A549 (cell line): Measurements from ENCODE around the gene DDB1. TPM values are rescaled to one million over a fixed set of nuclear protein-coding genes. Genes with fewer than 3 reads are reported as not detected.

Experiments used
- ATAC-seq, 2 experiments: fragments of 200-7000 bp in 1 of 2; fragments of >200 bp in 1 of 2; cut with Nextera tagmentation in 1 of 2; cut with Tn5 transposase in 1 of 2; 3 replicates each; pipeline versions ENCODE4 v1.8.0 to v1.9.1; 2018 to 2020; ENCODE audit warnings: mild to moderate bottlenecking in 1 of 2, moderate library complexity in 1 of 2
- CTCF ChIA-PET: fragments of 300-600 bp; sonication (Branson Sonifier 250); formaldehyde crosslinking; extraction: SDS; loops from one replicate; lab custom pipeline; 2021; ENCODE audit warnings: antibody characterized with exemption, inconsistent platforms; lab: Yijun Ruan, JAX
- POLR2A ChIA-PET: fragments of 350-600 bp; formaldehyde crosslinking; extraction: SDS; loops from one replicate; lab custom pipeline; 2021; ENCODE audit warnings: antibody characterized with exemption, inconsistent platforms; lab: Yijun Ruan, JAX
- DNase-seq, 2 experiments: peaks; one replicate each; pipeline versions ENCODE4 v3.0.0 to v3.0.0-alpha.2; 2011 to 2016; ENCODE audit warnings: low read depth in 1 of 2, low spot score in 1 of 2
- FAIRE-seq: peaks from 2 replicates; lab custom pipeline; 2011; peaks lifted over from hg19 to GRCh38; lab: Jason Lieb, UNC
- H3K27ac ChIP-seq, 2 experiments: fragments of >200 bp; sonication (Bioruptor Twin); formaldehyde crosslinking; 3 replicates each; pipeline ENCODE4 v1.5.1; 2016 to 2017
- H3K4me1 ChIP-seq: fragments of >200 bp; sonication (Bioruptor Twin); formaldehyde crosslinking; 3 replicates; pipeline ENCODE4 v1.6.1; 2016
- H3K4me2 ChIP-seq: fragments of >200 bp; sonication (Bioruptor Twin); formaldehyde crosslinking; 3 replicates; pipeline ENCODE4 v1.6.1; 2016
- H3K4me3 ChIP-seq: fragments of >200 bp; sonication (Bioruptor Twin); formaldehyde crosslinking; 3 replicates; pipeline ENCODE4 v1.5.1; 2016
- H3K9me3 ChIP-seq: fragments of >200 bp; sonication (Bioruptor Twin); formaldehyde crosslinking; 3 replicates; pipeline ENCODE4 v1.6.1; 2016
- CBX2 ChIP-seq: fragments of 200-600 bp; sonication (generic); IDR thresholded peaks from 2 replicates; pipeline ENCODE4 v1.6.1; 2016; ENCODE audit warnings: low read depth, mild to moderate bottlenecking, borderline replicate concordance
- CBX8 ChIP-seq: fragments of 200-600 bp; sonication (generic); IDR thresholded peaks from 2 replicates; pipeline ENCODE4 v1.6.1; 2016
- EHF ChIP-seq: fragments of 250-450 bp; sonication (Bioruptor Pico); IDR thresholded peaks from 2 replicates; pipeline ENCODE4 v1.5.0; 2020; ENCODE audit warnings: mild to moderate bottlenecking
- ESRRA ChIP-seq: fragments of 150-350 bp; IDR thresholded peaks from 2 replicates; pipeline ENCODE4 v1.6.1; 2014; ENCODE audit warnings: mild to moderate bottlenecking, low read length, borderline replicate concordance
- FOXS1 ChIP-seq: fragments of 250-450 bp; sonication (Bioruptor Pico); IDR thresholded peaks from 2 replicates; pipeline ENCODE4 v1.5.0; 2020; ENCODE audit warnings: mild to moderate bottlenecking, moderate library complexity
- GATA3 ChIP-seq: IDR thresholded peaks from 2 replicates; pipeline ENCODE4 v1.6.1; 2012; ENCODE audit warnings: borderline replicate concordance
- HDAC2 ChIP-seq: fragments of 200-600 bp; sonication (generic); IDR thresholded peaks from 2 replicates; pipeline ENCODE4 v1.6.1; 2016
- HEYL ChIP-seq: fragments of 250-450 bp; sonication (Bioruptor Pico); IDR thresholded peaks from 2 replicates; pipeline ENCODE4 v1.8.0; 2021; ENCODE audit warnings: mild to moderate bottlenecking, moderate library complexity
- HOXB13 ChIP-seq: fragments of 250-450 bp; sonication (Bioruptor Pico); IDR thresholded peaks from 2 replicates; pipeline ENCODE4 v1.5.0; 2020; ENCODE audit warnings: low read depth, mild to moderate bottlenecking, moderate library complexity
- HOXB5 ChIP-seq: fragments of 250-450 bp; sonication (Bioruptor Pico); IDR thresholded peaks from 2 replicates; pipeline ENCODE4 v1.5.0; 2020; ENCODE audit warnings: mild to moderate bottlenecking, moderate library complexity
- JUN ChIP-seq, 2 experiments: fragments of >200 bp; sonication (Bioruptor Twin); formaldehyde crosslinking; IDR thresholded peaks; 2 replicates in 1 of 2; 3 replicates in 1 of 2; pipeline ENCODE4 v1.6.1; 2016 to 2017
- MYC ChIP-seq: IDR thresholded peaks from 2 replicates; pipeline ENCODE4 v1.6.1; 2012; ENCODE audit warnings: mild to moderate bottlenecking, inconsistent platforms, low read length, improper control_type of control experiment, borderline replicate concordance
- NFE2L2 ChIP-seq: fragments of 150-350 bp; conservative IDR thresholded peaks from 2 replicates; pipeline ENCODE4 v1.6.1; 2014; ENCODE audit warnings: low read length
- NPAS2 ChIP-seq: fragments of 250-450 bp; sonication (Bioruptor Pico); IDR thresholded peaks from 2 replicates; pipeline ENCODE4 v1.8.0; 2022; ENCODE audit warnings: mild to moderate bottlenecking, moderate library complexity, borderline replicate concordance
- NR3C1 ChIP-seq: fragments of >200 bp; sonication (Bioruptor Twin); formaldehyde crosslinking; IDR thresholded peaks from 3 replicates; pipeline ENCODE4 v1.6.1; 2017
- PHF8 ChIP-seq: fragments of 200-600 bp; sonication (generic); IDR thresholded peaks from 2 replicates; pipeline ENCODE4 v1.6.1; 2016; ENCODE audit warnings: low read depth, mild to moderate bottlenecking, antibody characterized with exemption, moderate library complexity, borderline replicate concordance
- RCOR1 ChIP-seq: fragments of 150-350 bp; IDR thresholded peaks from 2 replicates; pipeline ENCODE4 v1.6.1; 2014; ENCODE audit warnings: antibody characterized with exemption, low read length, low read depth
- RFX5 ChIP-seq: fragments of 450-650 bp; IDR thresholded peaks from 2 replicates; pipeline ENCODE4 v1.7.1; 2014; ENCODE audit warnings: antibody characterized with exemption, mild to moderate bottlenecking, moderate library complexity
- TFCP2L1 ChIP-seq: fragments of 250-450 bp; sonication (Bioruptor Pico); IDR thresholded peaks from 2 replicates; pipeline ENCODE4 v1.5.0; 2021; ENCODE audit warnings: mild to moderate bottlenecking
- ZNF302 ChIP-seq: fragments of 250-450 bp; sonication (Bioruptor Pico); IDR thresholded peaks from 2 replicates; pipeline ENCODE4 v1.9.0; 2021; ENCODE audit warnings: inconsistent platforms, mild to moderate bottlenecking, moderate library complexity
- ZSCAN20 ChIP-seq: fragments of 250-450 bp; sonication (Bioruptor Pico); IDR thresholded peaks from 2 replicates; pipeline ENCODE4 v1.8.0; 2022; ENCODE audit warnings: mild to moderate bottlenecking, moderate library complexity
- WGBS: methylation state at CpG from one replicate; pipeline ENCODE4 v1.1.6; 2017; ENCODE audit errors: missing lambda C conversion rate; 5-methylcytosine and 5-hydroxymethylcytosine counted together
- polyA plus RNA-seq, 4 experiments: library from polyadenylated mRNA; depleted of rRNA in 3 of 4; stranded (reverse); fragments of >200 nt; fragmentation: RNase III in 1 of 4; extraction: RNeasy Plus Mini Kit Qiagen cat#74134 plus additional on column Dnase treatment in 1 of 4; gene quantifications; 2 replicates in 3 of 4; 3 replicates in 1 of 4; pipeline ENCODE4 v1.2.3, GENCODE V29; 2011 to 2017
- TF ChIP-seq, protein P1 (sequence below): fragments of 200-600 bp; sonication (generic); IDR thresholded peaks from 2 replicates; pipeline ENCODE4 v1.6.1; 2016; ENCODE audit warnings: antibody characterized with exemption, mild to moderate bottlenecking, moderate library complexity
- TF ChIP-seq, protein P2 (sequence below): fragments of 450-650 bp; IDR thresholded peaks from 2 replicates; pipeline ENCODE4 v1.6.1; 2014; ENCODE audit warnings: antibody characterized with exemption
- TF ChIP-seq, protein P3 (sequence below): IDR thresholded peaks from 2 replicates; pipeline ENCODE4 v1.6.1; 2012; ENCODE audit warnings: low read depth, borderline replicate concordance
- TF ChIP-seq, protein P4 (sequence below): IDR thresholded peaks from 2 replicates; pipeline ENCODE4 v1.6.1; 2012
- TF ChIP-seq, protein P5 (sequence below): fragments of >200 bp; sonication (Bioruptor Twin); formaldehyde crosslinking; IDR thresholded peaks from 3 replicates; pipeline ENCODE4 v1.5.1; 2016
- TF ChIP-seq, protein P6 (sequence below): fragments of 250-450 bp; sonication (Bioruptor Pico); IDR thresholded peaks from 2 replicates; pipeline ENCODE4 v1.5.0; 2021; ENCODE audit warnings: mild to moderate bottlenecking, moderate library complexity, borderline replicate concordance

Gene DDB1
- polyA plus RNA-seq, 2 of the 4 experiments (the other 2 are of a cell fraction) = 149 to 222 TPM

DNA sequence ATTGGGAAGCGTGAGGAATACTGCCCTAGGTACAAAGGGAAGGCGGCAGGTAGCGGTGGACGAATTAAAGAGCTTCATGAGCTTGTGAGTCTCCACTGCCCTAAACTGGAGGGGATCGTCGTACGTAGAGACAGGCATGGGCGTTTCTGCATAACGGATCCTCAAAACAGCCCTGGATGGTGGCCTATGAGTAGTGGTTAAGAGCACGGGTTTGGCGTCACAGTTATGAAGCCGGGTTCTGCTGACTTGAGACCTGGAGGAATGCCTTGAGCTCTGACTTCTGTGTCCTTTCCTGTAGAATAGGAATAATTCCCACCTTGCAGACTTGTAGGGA is 29.6 kb upstream of the DDB1 start:
- Histone ChIP-seq H3K4me2 (peak overlapping the region; percentile 83), H3K27ac (peak overlapping the region; percentile 96 to 97), H3K4me3 (peak overlapping the region; percentile 82), H3K4me1 (peaks cover 15% of the 10 kb centered on the region; the same call in 2 of the 3 replicates), H3K9me3 (no peaks in the 10 kb centered on the region)
- ChIA-PET CTCF (interaction anchor here (1.0 to 33.1 kb wide), 7 partner anchors 10 to 108 kb away, joined by 3 to 521 read pairs (median 16); partner anchors contain the start of genes CPSF7, DDB1, SDHAF2 and TKFC), POLR2A (interaction anchor here (0.8 to 5.2 kb wide), 18 partner anchors 8 to 68 kb away, joined by 3 to 67 read pairs (median 14); partner anchors contain the start of genes CPSF7, DDB1, SDHAF2 and TKFC)
- ATAC-seq (peak; percentile 25 to 38), FAIRE-seq (no peak), DNase-seq (peak; percentile 48 to 49)
- TF ChIP-seq HDAC2 (no peak), FOXS1 (CRISPR knock-in tag) (no peak), CBX8 (no peak), ZNF302 (CRISPR knock-in tag) (no peak), ESRRA (no peak), RCOR1 (no peak), HOXB13 (CRISPR knock-in tag) (no peak), JUN (IDR thresholded peaks at IDR 0.05) (no peak; a peak in 2 of 5 replicates)
- TF ChIP-seq, protein P1, sequence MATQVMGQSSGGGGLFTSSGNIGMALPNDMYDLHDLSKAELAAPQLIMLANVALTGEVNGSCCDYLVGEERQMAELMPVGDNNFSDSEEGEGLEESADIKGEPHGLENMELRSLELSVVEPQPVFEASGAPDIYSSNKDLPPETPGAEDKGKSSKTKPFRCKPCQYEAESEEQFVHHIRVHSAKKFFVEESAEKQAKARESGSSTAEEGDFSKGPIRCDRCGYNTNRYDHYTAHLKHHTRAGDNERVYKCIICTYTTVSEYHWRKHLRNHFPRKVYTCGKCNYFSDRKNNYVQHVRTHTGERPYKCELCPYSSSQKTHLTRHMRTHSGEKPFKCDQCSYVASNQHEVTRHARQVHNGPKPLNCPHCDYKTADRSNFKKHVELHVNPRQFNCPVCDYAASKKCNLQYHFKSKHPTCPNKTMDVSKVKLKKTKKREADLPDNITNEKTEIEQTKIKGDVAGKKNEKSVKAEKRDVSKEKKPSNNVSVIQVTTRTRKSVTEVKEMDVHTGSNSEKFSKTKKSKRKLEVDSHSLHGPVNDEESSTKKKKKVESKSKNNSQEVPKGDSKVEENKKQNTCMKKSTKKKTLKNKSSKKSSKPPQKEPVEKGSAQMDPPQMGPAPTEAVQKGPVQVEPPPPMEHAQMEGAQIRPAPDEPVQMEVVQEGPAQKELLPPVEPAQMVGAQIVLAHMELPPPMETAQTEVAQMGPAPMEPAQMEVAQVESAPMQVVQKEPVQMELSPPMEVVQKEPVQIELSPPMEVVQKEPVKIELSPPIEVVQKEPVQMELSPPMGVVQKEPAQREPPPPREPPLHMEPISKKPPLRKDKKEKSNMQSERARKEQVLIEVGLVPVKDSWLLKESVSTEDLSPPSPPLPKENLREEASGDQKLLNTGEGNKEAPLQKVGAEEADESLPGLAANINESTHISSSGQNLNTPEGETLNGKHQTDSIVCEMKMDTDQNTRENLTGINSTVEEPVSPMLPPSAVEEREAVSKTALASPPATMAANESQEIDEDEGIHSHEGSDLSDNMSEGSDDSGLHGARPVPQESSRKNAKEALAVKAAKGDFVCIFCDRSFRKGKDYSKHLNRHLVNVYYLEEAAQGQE = no peak
- TF ChIP-seq, protein P2, sequence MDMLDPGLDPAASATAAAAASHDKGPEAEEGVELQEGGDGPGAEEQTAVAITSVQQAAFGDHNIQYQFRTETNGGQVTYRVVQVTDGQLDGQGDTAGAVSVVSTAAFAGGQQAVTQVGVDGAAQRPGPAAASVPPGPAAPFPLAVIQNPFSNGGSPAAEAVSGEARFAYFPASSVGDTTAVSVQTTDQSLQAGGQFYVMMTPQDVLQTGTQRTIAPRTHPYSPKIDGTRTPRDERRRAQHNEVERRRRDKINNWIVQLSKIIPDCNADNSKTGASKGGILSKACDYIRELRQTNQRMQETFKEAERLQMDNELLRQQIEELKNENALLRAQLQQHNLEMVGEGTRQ = no peak
- WGBS = 2% methylated on average over 12 of the region's 12 CpGs

DNA sequence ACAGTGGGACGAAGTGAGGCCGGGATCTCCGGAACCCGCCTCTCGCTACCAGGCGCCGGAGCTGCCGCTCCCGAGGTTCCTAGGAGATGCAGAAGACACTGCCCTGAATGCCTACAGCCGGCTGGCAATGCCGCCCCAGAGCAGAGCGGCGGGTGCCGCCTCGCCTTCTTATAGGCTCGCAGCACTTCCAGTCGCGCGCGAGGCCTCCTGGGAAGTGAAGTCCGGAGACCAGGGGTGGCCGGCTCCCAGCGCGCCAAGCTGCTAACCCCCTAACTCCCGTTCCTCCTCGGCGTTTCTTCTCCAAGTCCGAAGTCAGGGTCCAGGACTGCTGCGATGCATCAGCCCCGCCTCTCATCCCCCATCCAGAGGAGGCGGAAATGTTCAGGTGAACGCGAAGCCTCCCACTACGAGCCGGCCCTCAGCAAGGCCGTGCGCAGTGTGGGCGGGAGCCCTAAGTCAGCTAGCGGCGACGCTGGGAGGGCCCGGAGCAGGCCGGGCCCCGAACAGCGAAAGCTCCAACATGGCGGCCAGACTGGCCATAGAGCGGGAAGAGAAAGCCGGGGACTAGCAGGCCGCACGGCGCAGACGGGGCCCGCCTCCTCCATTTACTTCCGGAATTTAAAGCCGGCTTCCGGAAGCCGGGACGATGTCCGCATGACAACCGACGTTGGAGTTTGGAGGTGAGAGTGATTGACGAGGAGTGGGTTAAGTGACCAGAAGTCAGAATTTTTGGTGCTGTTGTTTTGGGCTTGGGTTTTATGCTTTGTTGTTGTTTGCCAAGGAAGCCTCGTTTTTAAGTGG is 29.0 kb upstream of the DDB1 start, which contains the start of the genes CYB561A3 and TMEM138:
TSS of gene CYB561A3 (minus strand) at position 142 of the 801 bp plus-strand sequence. CDS start 5,169 bp downstream, outside the sequence.
TSS of gene TMEM138 (plus strand) at position 634 of the 801 bp plus-strand sequence. CDS start 2,017 bp downstream, outside the sequence.
- ChIA-PET CTCF (interaction anchor here (1.0 to 33.1 kb wide), 8 partner anchors 9 to 107 kb away, joined by 3 to 521 read pairs (median 10); partner anchors contain the start of genes CPSF7, DDB1, SDHAF2 and TKFC), POLR2A (interaction anchor here (0.6 to 5.2 kb wide), 23 partner anchors 8 to 1212 kb away, joined by 3 to 67 read pairs (median 8); partner anchors contain the start of genes CPSF7, DDB1, EEF1G and SDHAF2)
- peak within 1 kb of the TSS; percentile 83 for H3K4me2 ChIP-seq
- 1% methylated on average over 44 of the region's 63 CpGs for WGBS
- H3K4me3 ChIP-seq = peak within 1 kb of the TSS; percentile 82
- DNase-seq = peak; percentile 95 to 96
- no peaks in the 10 kb centered on the region for H3K9me3 ChIP-seq
- ATAC-seq = peak; percentile 98
- no peak for FAIRE-seq
- peaks cover 15% of the 10 kb centered on the region; the same call in 2 of the 3 replicates for H3K4me1 ChIP-seq
- H3K27ac ChIP-seq = peak within 1 kb of the TSS; percentile 96 to 97
- TF ChIP-seq FOXS1 (CRISPR knock-in tag) (no peak), PHF8 (peak; percentile 96), EHF (no peak), NFE2L2 (no peak), GATA3 (no peak), HEYL (CRISPR knock-in tag) (no peak), ZSCAN20 (CRISPR knock-in tag) (no peak), NR3C1 (no peak), HOXB5 (CRISPR knock-in tag) (no peak), TFCP2L1 (no peak), RFX5 (no peak; the same call in none of the 2 replicates), CBX2 (no peak), MYC (peak; percentile 18; the same call in 1 of the 2 replicates), RCOR1 (no peak), NPAS2 (no peak)
- TF ChIP-seq, protein P3, sequence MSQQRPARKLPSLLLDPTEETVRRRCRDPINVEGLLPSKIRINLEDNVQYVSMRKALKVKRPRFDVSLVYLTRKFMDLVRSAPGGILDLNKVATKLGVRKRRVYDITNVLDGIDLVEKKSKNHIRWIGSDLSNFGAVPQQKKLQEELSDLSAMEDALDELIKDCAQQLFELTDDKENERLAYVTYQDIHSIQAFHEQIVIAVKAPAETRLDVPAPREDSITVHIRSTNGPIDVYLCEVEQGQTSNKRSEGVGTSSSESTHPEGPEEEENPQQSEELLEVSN = peak; percentile 97
- TF ChIP-seq, protein P4, sequence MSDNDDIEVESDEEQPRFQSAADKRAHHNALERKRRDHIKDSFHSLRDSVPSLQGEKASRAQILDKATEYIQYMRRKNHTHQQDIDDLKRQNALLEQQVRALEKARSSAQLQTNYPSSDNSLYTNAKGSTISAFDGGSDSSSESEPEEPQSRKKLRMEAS = peak; percentile 90
- TF ChIP-seq, protein P5, sequence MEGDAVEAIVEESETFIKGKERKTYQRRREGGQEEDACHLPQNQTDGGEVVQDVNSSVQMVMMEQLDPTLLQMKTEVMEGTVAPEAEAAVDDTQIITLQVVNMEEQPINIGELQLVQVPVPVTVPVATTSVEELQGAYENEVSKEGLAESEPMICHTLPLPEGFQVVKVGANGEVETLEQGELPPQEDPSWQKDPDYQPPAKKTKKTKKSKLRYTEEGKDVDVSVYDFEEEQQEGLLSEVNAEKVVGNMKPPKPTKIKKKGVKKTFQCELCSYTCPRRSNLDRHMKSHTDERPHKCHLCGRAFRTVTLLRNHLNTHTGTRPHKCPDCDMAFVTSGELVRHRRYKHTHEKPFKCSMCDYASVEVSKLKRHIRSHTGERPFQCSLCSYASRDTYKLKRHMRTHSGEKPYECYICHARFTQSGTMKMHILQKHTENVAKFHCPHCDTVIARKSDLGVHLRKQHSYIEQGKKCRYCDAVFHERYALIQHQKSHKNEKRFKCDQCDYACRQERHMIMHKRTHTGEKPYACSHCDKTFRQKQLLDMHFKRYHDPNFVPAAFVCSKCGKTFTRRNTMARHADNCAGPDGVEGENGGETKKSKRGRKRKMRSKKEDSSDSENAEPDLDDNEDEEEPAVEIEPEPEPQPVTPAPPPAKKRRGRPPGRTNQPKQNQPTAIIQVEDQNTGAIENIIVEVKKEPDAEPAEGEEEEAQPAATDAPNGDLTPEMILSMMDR = no peak
- TF ChIP-seq, protein P6, sequence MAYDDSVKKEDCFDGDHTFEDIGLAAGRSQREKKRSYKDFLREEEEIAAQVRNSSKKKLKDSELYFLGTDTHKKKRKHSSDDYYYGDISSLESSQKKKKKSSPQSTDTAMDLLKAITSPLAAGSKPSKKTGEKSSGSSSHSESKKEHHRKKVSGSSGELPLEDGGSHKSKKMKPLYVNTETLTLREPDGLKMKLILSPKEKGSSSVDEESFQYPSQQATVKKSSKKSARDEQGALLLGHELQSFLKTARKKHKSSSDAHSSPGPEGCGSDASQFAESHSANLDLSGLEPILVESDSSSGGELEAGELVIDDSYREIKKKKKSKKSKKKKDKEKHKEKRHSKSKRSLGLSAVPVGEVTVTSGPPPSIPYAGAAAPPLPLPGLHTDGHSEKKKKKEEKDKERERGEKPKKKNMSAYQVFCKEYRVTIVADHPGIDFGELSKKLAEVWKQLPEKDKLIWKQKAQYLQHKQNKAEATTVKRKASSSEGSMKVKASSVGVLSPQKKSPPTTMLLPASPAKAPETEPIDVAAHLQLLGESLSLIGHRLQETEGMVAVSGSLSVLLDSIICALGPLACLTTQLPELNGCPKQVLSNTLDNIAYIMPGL (CRISPR knock-in tag) = no peak
